Hepatocyte (in vitro differentiated cells): ENCODE data around the gene SORD. TPM values are rescaled to one million over a fixed set of nuclear protein-coding genes. Genes with fewer than 3 reads are reported as not detected.

Experiments
- DNase-seq: peaks from one replicate; pipeline ENCODE4 v3.0.0-alpha.2; 2016; ENCODE audit warnings: low spot score
- H2AFZ ChIP-seq: fragments of 200-600 bp; sonication (generic); 2 replicates; pipeline ENCODE4 v1.6.0; 2016; ENCODE audit warnings: antibody characterized with exemption, mild to moderate bottlenecking
- H3K27ac ChIP-seq: fragments of 200-600 bp; sonication (generic); 2 replicates; pipeline ENCODE4 v1.5.1; 2016; ENCODE audit warnings: mild to moderate bottlenecking
- H3K27me3 ChIP-seq: fragments of 200-600 bp; sonication (generic); 2 replicates; pipeline ENCODE4 v1.6.1; 2016
- H3K36me3 ChIP-seq: fragments of 200-600 bp; sonication (generic); replicated peaks from 2 replicates; pipeline ENCODE4 v1.5.1; 2016; ENCODE audit warnings: low read depth; ENCODE audit not compliant: insufficient read depth
- H3K4me1 ChIP-seq: fragments of 200-600 bp; sonication (generic); 2 replicates; pipeline ENCODE4 v1.5.1; 2016; ENCODE audit warnings: mild to moderate bottlenecking, moderate library complexity; ENCODE audit not compliant: insufficient read depth
- H3K4me2 ChIP-seq: fragments of 200-600 bp; sonication (generic); 2 replicates; pipeline ENCODE4 v1.6.0; 2016
- H3K4me3 ChIP-seq: fragments of 200-600 bp; sonication (generic); 2 replicates; pipeline ENCODE4 v1.5.1; 2016; ENCODE audit warnings: mild to moderate bottlenecking
- H3K79me2 ChIP-seq: fragments of 200-600 bp; sonication (generic); 2 replicates; pipeline ENCODE4 v1.6.0; 2017; ENCODE audit warnings: mild to moderate bottlenecking
- H3K9me2 ChIP-seq: fragments of 200-600 bp; sonication (generic); replicated peaks from 2 replicates; pipeline ENCODE4 v1.6.0; 2017; ENCODE audit warnings: mild to moderate bottlenecking; ENCODE audit not compliant: insufficient read depth
- H3K9me3 ChIP-seq: fragments of 200-600 bp; sonication (generic); 2 replicates; pipeline ENCODE4 v1.5.1; 2016; ENCODE audit warnings: low read depth, mild to moderate bottlenecking
- H4K20me1 ChIP-seq: fragments of 200-600 bp; sonication (generic); 2 replicates; pipeline ENCODE4 v1.6.0; 2016; ENCODE audit warnings: mild to moderate bottlenecking; ENCODE audit not compliant: insufficient read depth, poor library complexity, severe bottlenecking
- CTCF ChIP-seq: fragments of 200-600 bp; sonication (generic); IDR thresholded peaks from 2 replicates; pipeline ENCODE4 v1.5.1; 2016; ENCODE audit warnings: antibody characterized with exemption, mild to moderate bottlenecking; ENCODE audit not compliant: poor library complexity
- EZH2 ChIP-seq: fragments of 200-600 bp; sonication (generic); IDR thresholded peaks from 2 replicates; pipeline ENCODE4 v1.6.1; 2016; ENCODE audit warnings: antibody characterized with exemption, mild to moderate bottlenecking, borderline replicate concordance
- EZH2phosphoT487 ChIP-seq: fragments of 200-600 bp; sonication (generic); IDR thresholded peaks from one replicate; pipeline ENCODE4 v1.6.1; 2018; ENCODE audit warnings: antibody characterized with exemption, mild to moderate bottlenecking, low read depth, moderate library complexity; ENCODE audit not compliant: unreplicated experiment, severe bottlenecking
- WGBS: methylation state at CpG from one replicate; pipeline ENCODE4 v1.1.6; 2016; ENCODE audit warnings: low lambda C conversion rate; ENCODE audit errors: missing lambda C conversion rate; 5-methylcytosine and 5-hydroxymethylcytosine counted together
- polyA plus RNA-seq: library from polyadenylated mRNA; unstranded; fragments of >200 nt; fragmentation: Nextera tagmentation; extraction: Ambion mirVana; gene quantifications from 2 replicates; pipeline ENCODE4 v1.2.1, GENCODE V29; 2016
- total RNA-seq: library from RNA; depleted of rRNA; stranded (reverse); fragments of >200 nt; gene quantifications from 2 replicates; pipeline ENCODE4 v1.2.3, GENCODE V29; 2014

SORD gene
- total and polyA plus RNA-seq, 2 experiments from 2014 or later, result 81.8 to 116 TPM

GRCh38 chr15:45097466-45097865, 74.5 kb downstream of the SORD start:
- H3K9me3 ChIP-seq, result no peaks in the 10 kb centered on the region
- H3K36me3 ChIP-seq, result no peaks in the 10 kb centered on the region
- no peak for DNase-seq
- H3K79me2 ChIP-seq, result no peaks in the 10 kb centered on the region
- no peak overlapping the region for H3K27ac ChIP-seq
- no peaks in the 10 kb centered on the region for H3K4me1 ChIP-seq
- 98% methylated on average over 7 of the region's 7 CpGs for WGBS
- H3K4me2 ChIP-seq, result no peak overlapping the region
- H3K4me3 ChIP-seq, result no peak overlapping the region
- no peaks in the 10 kb centered on the region for H4K20me1 ChIP-seq
- H2AFZ ChIP-seq, result no peak overlapping the region
- no peaks in the 10 kb centered on the region for H3K27me3 ChIP-seq
- TF ChIP-seq EZH2 (no peak), EZH2phosphoT487 (no peak), CTCF (no peak)
- no peaks in the 10 kb centered on the region for H3K9me2 ChIP-seq

- Histone ChIP-seq H3K9me2 (no peaks in the 10 kb centered on the region), H2AFZ (no peak overlapping the region), H3K4me1 (no peaks in the 10 kb centered on the region), H3K4me3 (no peak overlapping the region), H3K9me3 (no peaks in the 10 kb centered on the region), H3K36me3 (no peaks in the 10 kb centered on the region), H3K27ac (no peak overlapping the region), H4K20me1 (no peaks in the 10 kb centered on the region), H3K27me3 (no peaks in the 10 kb centered on the region), H3K4me2 (no peak overlapping the region), H3K79me2 (no peaks in the 10 kb centered on the region)
- DNase-seq, result no peak
- WGBS, result 93% methylated on average over 22 of the region's 23 CpGs
- TF ChIP-seq EZH2phosphoT487, result no peak
- no peak for TF ChIP-seq CTCF
Observed at GRCh38 chr15:45099549-45100165, 76.7 kb downstream of the SORD start.

- no peak for DNase-seq
- no peak overlapping the region for H3K4me3 ChIP-seq
- 83% methylated on average over 7 of the region's 7 CpGs for WGBS
- H2AFZ ChIP-seq, result no peak overlapping the region
- H3K9me3 ChIP-seq, result no peaks in the 10 kb centered on the region
- no peaks in the 10 kb centered on the region for H3K9me2 ChIP-seq
- no peaks in the 10 kb centered on the region for H4K20me1 ChIP-seq
- H3K36me3 ChIP-seq, result no peaks in the 10 kb centered on the region
- no peak overlapping the region for H3K27ac ChIP-seq
- no peak overlapping the region for H3K4me2 ChIP-seq
- H3K79me2 ChIP-seq, result no peaks in the 10 kb centered on the region
- TF ChIP-seq EZH2 (no peak), CTCF (no peak), EZH2phosphoT487 (no peak)
- H3K4me1 ChIP-seq, result no peaks in the 10 kb centered on the region
- no peaks in the 10 kb centered on the region for H3K27me3 ChIP-seq
Observed at GRCh38 chr15:45100884-45101625, 78.1 kb downstream of the SORD start.
